ENCODE data around the gene VWA8.

Gene VWA8

GRCh38 chr13:41634407-41634806, 326.5 kb downstream of the VWA8 start:
- no peak for DNase-seq (ENCODE audit: low read depth)
- H3K4me3 ChIP-seq (ENCODE audit: low read length), result no peak overlapping the region
- TF ChIP-seq, protein P1, sequence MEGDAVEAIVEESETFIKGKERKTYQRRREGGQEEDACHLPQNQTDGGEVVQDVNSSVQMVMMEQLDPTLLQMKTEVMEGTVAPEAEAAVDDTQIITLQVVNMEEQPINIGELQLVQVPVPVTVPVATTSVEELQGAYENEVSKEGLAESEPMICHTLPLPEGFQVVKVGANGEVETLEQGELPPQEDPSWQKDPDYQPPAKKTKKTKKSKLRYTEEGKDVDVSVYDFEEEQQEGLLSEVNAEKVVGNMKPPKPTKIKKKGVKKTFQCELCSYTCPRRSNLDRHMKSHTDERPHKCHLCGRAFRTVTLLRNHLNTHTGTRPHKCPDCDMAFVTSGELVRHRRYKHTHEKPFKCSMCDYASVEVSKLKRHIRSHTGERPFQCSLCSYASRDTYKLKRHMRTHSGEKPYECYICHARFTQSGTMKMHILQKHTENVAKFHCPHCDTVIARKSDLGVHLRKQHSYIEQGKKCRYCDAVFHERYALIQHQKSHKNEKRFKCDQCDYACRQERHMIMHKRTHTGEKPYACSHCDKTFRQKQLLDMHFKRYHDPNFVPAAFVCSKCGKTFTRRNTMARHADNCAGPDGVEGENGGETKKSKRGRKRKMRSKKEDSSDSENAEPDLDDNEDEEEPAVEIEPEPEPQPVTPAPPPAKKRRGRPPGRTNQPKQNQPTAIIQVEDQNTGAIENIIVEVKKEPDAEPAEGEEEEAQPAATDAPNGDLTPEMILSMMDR (IDR thresholded peaks at IDR 0.05; ENCODE audit: insufficient read depth, low read depth, low read length, missing control alignments), result no peak

DNA sequence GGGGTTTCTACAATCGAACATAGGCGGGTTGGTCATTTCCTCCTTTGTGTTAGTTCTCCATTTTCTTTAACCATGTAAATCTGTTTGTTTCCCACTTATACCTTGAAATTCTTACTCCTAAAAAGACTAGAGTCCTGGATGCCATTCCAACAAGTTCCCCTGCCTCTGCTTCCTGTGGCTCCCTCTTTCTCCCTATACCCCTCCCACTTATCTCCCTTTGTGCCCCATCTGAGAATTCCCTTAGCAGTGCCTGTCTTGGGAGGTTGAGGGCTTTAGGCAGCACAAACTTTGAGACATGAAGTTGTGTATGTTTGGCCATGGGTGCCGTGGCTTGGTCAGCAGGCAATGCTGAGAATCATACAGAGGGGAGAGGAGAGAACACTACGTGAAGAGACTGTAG, 327.1 kb downstream of the VWA8 start:
- no peak for DNase-seq (ENCODE audit: low read depth)
- TF ChIP-seq, protein P1 (IDR thresholded peaks at IDR 0.05; ENCODE audit: insufficient read depth, low read depth, low read length, missing control alignments), result no peak
- H3K4me3 ChIP-seq (ENCODE audit: low read length), result no peak overlapping the region

- no peak for DNase-seq (ENCODE audit: low read depth)
- H3K4me3 ChIP-seq (ENCODE audit: low read length), result no peak overlapping the region
- TF ChIP-seq, protein P1 (IDR thresholded peaks at IDR 0.05; ENCODE audit: insufficient read depth, low read depth, low read length, missing control alignments), result no peak
Observed at GRCh38 chr13:41631296-41631965, 329.5 kb downstream of the VWA8 start.

DNA sequence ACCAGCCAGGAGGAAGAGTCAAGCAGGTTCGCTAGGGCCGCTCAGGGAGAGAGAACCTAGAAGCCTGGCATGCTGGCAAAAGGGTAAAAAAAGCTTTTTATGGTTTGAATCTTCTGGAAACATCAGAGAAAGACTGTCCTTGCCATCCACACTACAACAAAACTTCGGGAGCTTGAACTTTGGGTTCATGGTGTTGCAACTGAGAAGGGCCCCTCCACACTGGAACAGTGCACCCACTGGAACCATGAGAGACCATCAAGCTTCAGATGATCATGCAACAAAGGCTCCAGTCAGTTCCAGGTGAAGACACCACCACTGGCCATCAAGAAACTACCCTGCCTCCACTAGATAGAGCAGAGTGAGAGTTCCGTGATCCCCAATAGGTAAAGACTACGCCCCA, 333.5 kb downstream of the VWA8 start:
- TF ChIP-seq, protein P1 (IDR thresholded peaks at IDR 0.05; ENCODE audit: insufficient read depth, low read depth, low read length, missing control alignments), result no peak
- H3K4me3 ChIP-seq (ENCODE audit: low read length), result no peak overlapping the region
- no peak for DNase-seq (ENCODE audit: low read depth)

- TF ChIP-seq, protein P1 (IDR thresholded peaks at IDR 0.05; ENCODE audit: insufficient read depth, low read depth, low read length, missing control alignments), result no peak
- no peak overlapping the region for H3K4me3 ChIP-seq (ENCODE audit: low read length)
Observed at GRCh38 chr13:41624041-41624440, 336.9 kb downstream of the VWA8 start.

GRCh38 chr13:41622432-41623429, 338.2 kb downstream of the VWA8 start:
- H3K4me3 ChIP-seq (ENCODE audit: low read length), result no peak overlapping the region
- no peak for DNase-seq (ENCODE audit: low read depth)
- TF ChIP-seq, protein P1 (IDR thresholded peaks at IDR 0.05; ENCODE audit: insufficient read depth, low read depth, low read length, missing control alignments), result no peak

More at GRCh38 chr13:41624041-41624440, 336.9 kb downstream of the VWA8 start:
- DNase-seq (ENCODE audit: low read depth), result no peak
